Measurements from ENCODE around the gene ENOX1. TPM values are rescaled to one million over a fixed set of nuclear protein-coding genes. Genes with fewer than 3 reads are reported as not detected.
"Not testable (repeated sequence)": the region's sequence is repeated elsewhere in the genome, so short reads cannot be mapped to it uniquely, and the experiment has no call there.

Gene ENOX1
- total and polyA plus RNA-seq, 5 donors: 2.1 to 2.6 (median 2.2) TPM

DNA sequence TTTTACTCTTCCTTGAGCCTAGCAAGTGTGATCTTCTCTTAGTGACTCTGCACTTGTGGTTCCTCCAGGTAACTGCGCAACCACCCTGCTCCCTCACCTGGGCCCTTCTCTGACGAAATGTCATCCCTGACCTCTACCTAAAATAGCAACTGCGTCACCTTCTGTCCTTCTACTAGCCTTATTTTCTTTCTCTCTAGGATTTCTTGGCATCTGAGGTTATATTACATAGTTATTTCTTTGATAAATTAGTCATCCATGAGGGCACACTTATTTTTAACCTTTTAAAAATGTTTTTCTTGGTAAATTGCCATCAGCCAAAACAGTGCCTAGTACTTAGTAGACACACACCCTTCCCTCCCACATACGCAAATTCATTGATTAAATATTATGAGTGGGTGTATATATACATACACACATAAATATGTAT is 355.5 kb downstream of the ENOX1 start:
- ATAC-seq (no peak), DNase-seq (no peak)
- WGBS: 76% methylated on average over 4 of the region's 4 CpGs
- Histone ChIP-seq H3K4me1 (ENCODE audit: control insufficient read depth, insufficient read depth, low read length) (no peaks in the 10 kb centered on the region), H3K4me3 (ENCODE audit: low read length) (no peak overlapping the region), H3K27me3 (ENCODE audit: control insufficient read depth, insufficient read depth) (no peaks in the 10 kb centered on the region), H3K9me3 (ENCODE audit: control insufficient read depth, low read length) (no peaks in the 10 kb centered on the region), H3K27ac (ENCODE audit: low read length) (no peak overlapping the region)
- intact Hi-C loops (cut with DNase I): no loop called here

DNA sequence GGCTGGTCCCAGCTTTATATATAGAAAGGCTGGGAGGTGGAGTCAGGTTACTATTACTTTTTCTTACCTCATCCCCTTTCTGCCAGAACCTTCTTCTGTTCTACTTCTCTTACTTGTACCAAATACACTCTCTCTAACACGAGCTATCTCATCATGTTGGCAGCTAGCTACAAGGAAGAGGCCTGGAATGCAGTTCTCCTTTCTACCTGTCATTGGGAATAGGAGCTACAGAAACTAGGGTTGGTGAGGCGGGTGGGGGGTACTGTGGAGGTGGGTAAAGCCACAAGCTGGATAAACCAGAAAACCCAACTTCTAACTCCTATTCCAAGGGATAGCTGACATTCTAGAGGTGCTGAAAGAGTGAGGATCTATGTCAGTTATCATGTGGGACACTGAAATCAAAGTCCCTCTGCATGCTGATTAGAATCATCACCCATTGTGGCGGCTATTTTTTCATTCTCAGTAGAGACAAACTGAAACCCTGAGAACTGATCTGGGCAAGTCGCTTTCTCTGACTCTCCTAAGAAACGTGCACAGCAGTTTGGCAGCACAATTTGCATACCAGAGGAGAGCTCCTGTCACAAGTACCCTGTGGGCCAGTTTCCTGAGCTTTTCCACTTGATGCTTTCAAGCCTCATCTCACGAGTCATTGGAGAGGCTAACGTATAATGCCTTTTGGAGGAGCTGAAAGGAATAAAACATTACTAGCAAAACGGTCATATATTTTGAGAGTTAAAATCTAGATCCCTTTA is 358.1 kb downstream of the ENOX1 start:
- Histone ChIP-seq H3K27me3 (ENCODE audit: control insufficient read depth, insufficient read depth) (no peaks in the 10 kb centered on the region), H3K4me3 (ENCODE audit: low read length) (no peak overlapping the region), H3K4me1 (ENCODE audit: control insufficient read depth, insufficient read depth, low read length) (no peaks in the 10 kb centered on the region), H3K9me3 (ENCODE audit: control insufficient read depth, low read length) (no peaks in the 10 kb centered on the region), H3K27ac (ENCODE audit: low read length) (no peak overlapping the region)
- intact Hi-C loops (cut with DNase I): no loop called here
- WGBS: 73% methylated on average over 8 of the region's 8 CpGs
- DNase-seq (no peak), ATAC-seq (no peak)

- Histone ChIP-seq H3K27ac (ENCODE audit: low read length) (no peak overlapping the region), H3K4me1 (ENCODE audit: control insufficient read depth, insufficient read depth, low read length) (no peaks in the 10 kb centered on the region), H3K4me3 (ENCODE audit: low read length) (no peak overlapping the region), H3K27me3 (ENCODE audit: control insufficient read depth, insufficient read depth) (no peaks in the 10 kb centered on the region), H3K9me3 (ENCODE audit: control insufficient read depth, low read length) (no peaks in the 10 kb centered on the region)
- 58% methylated on average over 4 of the region's 4 CpGs for WGBS
- DNase-seq (no peak), ATAC-seq (no peak)
- intact Hi-C loops (cut with DNase I): no loop called here
These were observed 360.4 kb downstream of the ENOX1 start for GRCh38 chr13:43426355-43426754.

DNA sequence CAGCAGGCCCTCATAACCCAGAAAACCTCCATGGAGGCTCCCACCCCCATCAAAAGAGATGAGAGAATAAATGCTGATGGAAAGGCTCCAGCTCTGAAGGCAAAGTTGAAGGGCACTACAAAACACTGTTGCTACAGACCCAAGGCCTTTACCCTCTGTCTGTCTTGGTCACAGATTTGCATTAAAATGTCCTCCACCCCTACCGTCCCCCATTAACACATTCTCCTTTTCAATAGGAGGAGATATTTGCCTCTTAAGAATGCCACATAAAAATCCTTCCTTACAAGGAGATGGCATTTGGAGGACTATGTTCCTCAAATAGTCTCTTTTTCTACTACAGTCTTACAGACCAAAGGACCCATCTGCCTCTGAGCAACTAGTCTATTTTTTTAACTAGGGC is 361.5 kb downstream of the ENOX1 start:
- ATAC-seq: no peak
- Histone ChIP-seq H3K27me3 (ENCODE audit: control insufficient read depth, insufficient read depth) (no peaks in the 10 kb centered on the region), H3K4me3 (ENCODE audit: low read length) (no peak overlapping the region), H3K27ac (ENCODE audit: low read length) (no peak overlapping the region), H3K9me3 (ENCODE audit: control insufficient read depth, low read length) (no peaks in the 10 kb centered on the region), H3K4me1 (ENCODE audit: control insufficient read depth, insufficient read depth, low read length) (no peaks in the 10 kb centered on the region)
- DNase-seq: no peak
- 84% methylated on average over 1 of the region's 1 CpG for WGBS
- intact Hi-C loops (cut with DNase I): no loop called here

DNA sequence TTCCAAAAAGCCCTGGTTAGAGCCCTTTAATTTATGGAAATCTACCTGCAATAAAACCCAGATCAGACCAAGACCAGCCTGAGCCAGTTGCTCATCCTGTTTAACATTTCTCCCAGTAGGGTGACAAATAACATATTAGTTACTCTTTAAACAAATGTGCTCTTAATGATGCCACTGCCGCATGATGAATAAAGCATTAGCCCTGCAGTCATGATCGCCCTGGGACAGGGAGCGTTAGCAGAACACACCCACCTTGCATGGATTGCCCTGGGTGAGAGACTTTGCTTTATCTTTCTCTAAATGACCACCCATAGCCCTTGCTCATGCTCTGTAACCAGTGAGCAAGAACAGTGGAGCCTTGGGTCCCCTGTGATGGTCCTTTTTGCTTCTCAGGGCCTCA is 362.4 kb downstream of the ENOX1 start:
- ATAC-seq (no peak), DNase-seq (no peak)
- Histone ChIP-seq H3K27ac (ENCODE audit: low read length) (no peak overlapping the region), H3K9me3 (ENCODE audit: control insufficient read depth, low read length) (no peaks in the 10 kb centered on the region), H3K4me3 (ENCODE audit: low read length) (no peak overlapping the region), H3K4me1 (ENCODE audit: control insufficient read depth, insufficient read depth, low read length) (no peaks in the 10 kb centered on the region), H3K27me3 (ENCODE audit: control insufficient read depth, insufficient read depth) (no peaks in the 10 kb centered on the region)
- WGBS: 96% methylated on average over 3 of the region's 3 CpGs
- intact Hi-C loops (cut with DNase I): no loop called here

GRCh38 chr13:43422116-43422515 is 364.7 kb downstream of the ENOX1 start:
- no peaks in the 10 kb centered on the region for H3K27me3 ChIP-seq (ENCODE audit: control insufficient read depth, insufficient read depth)
- no peak overlapping the region for H3K27ac ChIP-seq (ENCODE audit: low read length)
- H3K4me1 ChIP-seq (ENCODE audit: control insufficient read depth, insufficient read depth, low read length): no peaks in the 10 kb centered on the region
- intact Hi-C loops (cut with DNase I): no loop called here
- DNase-seq (no peak), ATAC-seq (no peak)
- no peak overlapping the region for H3K4me3 ChIP-seq (ENCODE audit: low read length)
- no peaks in the 10 kb centered on the region for H3K9me3 ChIP-seq (ENCODE audit: control insufficient read depth, low read length)

- WGBS: 96% methylated on average over 21 of the region's 22 CpGs
- ATAC-seq; H3K27me3 ChIP-seq (ENCODE audit: control insufficient read depth, insufficient read depth); H3K4me3 ChIP-seq (ENCODE audit: low read length); H3K4me1 ChIP-seq (ENCODE audit: control insufficient read depth, insufficient read depth, low read length); H3K9me3 ChIP-seq (ENCODE audit: control insufficient read depth, low read length); H3K27ac ChIP-seq (ENCODE audit: low read length); intact Hi-C loops (cut with DNase I): not testable (repeated sequence)
- DNase-seq: peak in 1 of 3 donors; percentile 46
These were observed 369.9 kb downstream of the ENOX1 start for GRCh38 chr13:43416842-43417241.

- not testable (repeated sequence) for DNase-seq; H3K4me3 ChIP-seq (ENCODE audit: low read length)
These were observed 370.4 kb downstream of the ENOX1 start for GRCh38 chr13:43416408-43416807.

GRCh38 chr13:43415903-43416391 is 370.8 kb downstream of the ENOX1 start:
- intact Hi-C loops (cut with DNase I); H3K4me3 ChIP-seq (ENCODE audit: low read length); H3K9me3 ChIP-seq (ENCODE audit: control insufficient read depth, low read length); H3K27ac ChIP-seq (ENCODE audit: low read length); H3K4me1 ChIP-seq (ENCODE audit: control insufficient read depth, insufficient read depth, low read length); ATAC-seq; H3K27me3 ChIP-seq (ENCODE audit: control insufficient read depth, insufficient read depth): not testable (repeated sequence)
- 92% methylated on average over 33 of the region's 33 CpGs for WGBS
- DNase-seq: peak in 2 of 3 donors; percentile 37 to 59

More at GRCh38 chr13:43416408-43416807, 370.4 kb downstream of the ENOX1 start:
- H3K27ac ChIP-seq (ENCODE audit: low read length); H3K9me3 ChIP-seq (ENCODE audit: control insufficient read depth, low read length); ATAC-seq; H3K4me1 ChIP-seq (ENCODE audit: control insufficient read depth, insufficient read depth, low read length); intact Hi-C loops (cut with DNase I); H3K27me3 ChIP-seq (ENCODE audit: control insufficient read depth, insufficient read depth): not testable (repeated sequence)
- WGBS: 92% methylated on average over 21 of the region's 21 CpGs

GRCh38 chr13:43414111-43414510 is 372.7 kb downstream of the ENOX1 start:
- intact Hi-C loops (cut with DNase I): no loop called here
- Histone ChIP-seq H3K27me3 (ENCODE audit: control insufficient read depth, insufficient read depth) (no peaks in the 10 kb centered on the region), H3K27ac (ENCODE audit: low read length) (no peak overlapping the region), H3K4me1 (ENCODE audit: control insufficient read depth, insufficient read depth, low read length) (no peaks in the 10 kb centered on the region), H3K4me3 (ENCODE audit: low read length) (no peak overlapping the region), H3K9me3 (ENCODE audit: control insufficient read depth, low read length) (no peaks in the 10 kb centered on the region)
- no peak for DNase-seq
- ATAC-seq: no peak

- H3K4me1 ChIP-seq (ENCODE audit: control insufficient read depth, insufficient read depth, low read length): no peaks in the 10 kb centered on the region
- no peaks in the 10 kb centered on the region for H3K9me3 ChIP-seq (ENCODE audit: control insufficient read depth, low read length)
- no peak overlapping the region for H3K4me3 ChIP-seq (ENCODE audit: low read length)
- intact Hi-C loops (cut with DNase I): no loop called here
- WGBS: 64% methylated on average over 9 of the region's 9 CpGs
- H3K27ac ChIP-seq (ENCODE audit: low read length): no peak overlapping the region
- ATAC-seq (peak; percentile 60 to 70), DNase-seq (peak; percentile 19 to 58 (median 36))
- no peaks in the 10 kb centered on the region for H3K27me3 ChIP-seq (ENCODE audit: control insufficient read depth, insufficient read depth)
These were observed 375.0 kb downstream of the ENOX1 start for GRCh38 chr13:43411741-43412140.

DNA sequence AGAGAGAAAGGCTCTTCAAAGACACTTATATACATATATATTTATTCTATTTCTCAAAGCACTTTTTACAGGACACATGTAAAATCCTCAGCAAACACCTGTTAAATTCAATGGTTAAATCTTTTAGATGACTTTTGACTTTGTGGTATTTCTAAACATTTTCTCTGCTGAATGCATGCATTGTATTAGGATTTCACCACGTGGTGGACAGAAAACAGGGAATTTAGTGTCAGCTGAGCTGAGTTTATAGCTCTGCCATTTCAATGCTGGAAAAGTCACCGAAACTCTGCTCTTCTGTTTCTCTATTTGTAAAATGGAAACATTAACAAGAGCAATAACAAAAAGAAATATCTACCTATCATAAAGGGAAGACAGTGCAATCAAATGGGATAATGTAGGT is 375.6 kb downstream of the ENOX1 start:
- ATAC-seq (no peak), DNase-seq (no peak)
- Histone ChIP-seq H3K27me3 (ENCODE audit: control insufficient read depth, insufficient read depth) (no peaks in the 10 kb centered on the region), H3K9me3 (ENCODE audit: control insufficient read depth, low read length) (no peaks in the 10 kb centered on the region), H3K4me1 (ENCODE audit: control insufficient read depth, insufficient read depth, low read length) (no peaks in the 10 kb centered on the region), H3K27ac (ENCODE audit: low read length) (no peak overlapping the region), H3K4me3 (ENCODE audit: low read length) (no peak overlapping the region)
- intact Hi-C loops (cut with DNase I): no loop called here
- WGBS: 80% methylated on average over 2 of the region's 2 CpGs

All from right cardiac atrium (tissue), 5 donors.